ENCODE measurements around the gene NACC2. TPM values are rescaled to one million over a fixed set of nuclear protein-coding genes. Genes with fewer than 3 reads are reported as not detected.

The NACC2 gene
- total and polyA plus RNA-seq, 4 donors, result 4.8 to 17.8 (median 8.8) TPM

DNA sequence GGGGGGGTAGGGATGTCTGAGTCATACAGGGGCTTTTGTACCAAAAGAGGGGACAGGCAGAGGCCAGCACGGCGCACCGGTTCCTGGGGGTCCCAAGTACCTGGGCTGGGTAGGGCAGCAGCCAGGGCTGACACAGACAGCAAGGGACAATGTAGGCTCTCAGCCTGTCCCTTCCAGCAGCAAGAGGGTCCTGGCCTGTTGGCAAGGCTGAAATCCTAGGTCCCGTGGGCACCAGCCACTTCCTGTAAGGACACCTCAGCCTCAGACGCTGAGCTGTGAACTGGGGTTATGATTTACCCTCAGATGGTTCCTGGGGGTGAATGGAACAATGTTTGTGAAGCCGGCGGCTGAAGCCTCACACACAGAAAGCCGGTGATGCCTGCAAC, 41.3 kb downstream of the NACC2 start:
- no peak overlapping the region for H3K4me3 ChIP-seq (ENCODE audit: low read depth in 1 of 3, low read length in 3 of 3)
- TF ChIP-seq, protein P1, sequence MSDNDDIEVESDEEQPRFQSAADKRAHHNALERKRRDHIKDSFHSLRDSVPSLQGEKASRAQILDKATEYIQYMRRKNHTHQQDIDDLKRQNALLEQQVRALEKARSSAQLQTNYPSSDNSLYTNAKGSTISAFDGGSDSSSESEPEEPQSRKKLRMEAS (IDR thresholded peaks at IDR 0.05), result no peak
- TF ChIP-seq, protein P2, sequence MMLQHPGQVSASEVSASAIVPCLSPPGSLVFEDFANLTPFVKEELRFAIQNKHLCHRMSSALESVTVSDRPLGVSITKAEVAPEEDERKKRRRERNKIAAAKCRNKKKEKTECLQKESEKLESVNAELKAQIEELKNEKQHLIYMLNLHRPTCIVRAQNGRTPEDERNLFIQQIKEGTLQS (IDR thresholded peaks at IDR 0.05), result no peak
- TF ChIP-seq HNF4A (conservative IDR thresholded peaks at IDR 0.05) (no peak), TAF1 (conservative IDR thresholded peaks at IDR 0.05) (no peak), EGR1 (IDR thresholded peaks at IDR 0.05; ENCODE audit: low read depth in 2 of 2) (no peak), NR2F2 (IDR thresholded peaks at IDR 0.05) (no peak), SP1 (IDR thresholded peaks at IDR 0.05) (no peak), JUND (IDR thresholded peaks at IDR 0.05) (no peak), CTCF (IDR thresholded peaks at IDR 0.05; ENCODE audit: low read depth, low read length, missing input control) (no peak), GABPA (IDR thresholded peaks at IDR 0.05 in 1 of 2, conservative IDR thresholded peaks at IDR 0.05 in 1 of 2) (no peak), FOXA1 (IDR thresholded peaks at IDR 0.05) (no peak), HNF4G (IDR thresholded peaks at IDR 0.05) (no peak), YY1 (IDR thresholded peaks at IDR 0.05) (no peak), REST (IDR thresholded peaks at IDR 0.05) (no peak), RAD21 (IDR thresholded peaks at IDR 0.05) (no peak), FOXA2 (IDR thresholded peaks at IDR 0.05) (no peak), RXRA (IDR thresholded peaks at IDR 0.05) (no peak)
- TF ChIP-seq, protein P3, sequence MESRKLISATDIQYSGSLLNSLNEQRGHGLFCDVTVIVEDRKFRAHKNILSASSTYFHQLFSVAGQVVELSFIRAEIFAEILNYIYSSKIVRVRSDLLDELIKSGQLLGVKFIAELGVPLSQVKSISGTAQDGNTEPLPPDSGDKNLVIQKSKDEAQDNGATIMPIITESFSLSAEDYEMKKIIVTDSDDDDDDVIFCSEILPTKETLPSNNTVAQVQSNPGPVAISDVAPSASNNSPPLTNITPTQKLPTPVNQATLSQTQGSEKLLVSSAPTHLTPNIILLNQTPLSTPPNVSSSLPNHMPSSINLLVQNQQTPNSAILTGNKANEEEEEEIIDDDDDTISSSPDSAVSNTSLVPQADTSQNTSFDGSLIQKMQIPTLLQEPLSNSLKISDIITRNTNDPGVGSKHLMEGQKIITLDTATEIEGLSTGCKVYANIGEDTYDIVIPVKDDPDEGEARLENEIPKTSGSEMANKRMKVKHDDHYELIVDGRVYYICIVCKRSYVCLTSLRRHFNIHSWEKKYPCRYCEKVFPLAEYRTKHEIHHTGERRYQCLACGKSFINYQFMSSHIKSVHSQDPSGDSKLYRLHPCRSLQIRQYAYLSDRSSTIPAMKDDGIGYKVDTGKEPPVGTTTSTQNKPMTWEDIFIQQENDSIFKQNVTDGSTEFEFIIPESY (IDR thresholded peaks at IDR 0.05), result no peak
- H3K9ac ChIP-seq (ENCODE audit: low read depth in 1 of 2, low read length in 2 of 2), result no peak overlapping the region
- no peaks in the 10 kb centered on the region for H3K9me3 ChIP-seq (ENCODE audit: control insufficient read depth in 4 of 4, low read length in 3 of 4)
- 86% methylated on average over 8 of the region's 8 CpGs for WGBS
- H3K27me3 ChIP-seq (ENCODE audit: control insufficient read depth in 4 of 4, insufficient read depth in 4 of 4, low read length in 3 of 4), result no peaks in the 10 kb centered on the region
- H3K36me3 ChIP-seq (ENCODE audit: control insufficient read depth in 4 of 4, insufficient read depth in 3 of 4, low read depth in 1 of 4, low read length in 3 of 4), result peaks cover 0 to 11% (median 4%) of the 10 kb centered on the region in 4 donors
- peaks cover 0 to 8% (median 4%) of the 10 kb centered on the region in 4 donors for H3K4me1 ChIP-seq (ENCODE audit: control insufficient read depth in 4 of 4, insufficient read depth in 4 of 4, low read length in 3 of 4)
- no peak for DNase-seq (ENCODE audit: low spot score)
- H3K27ac ChIP-seq (ENCODE audit: low read depth in 1 of 2, low read length in 2 of 2), result no peak overlapping the region

Data from liver (tissue), 9 donors.